NCI-H345 treated with DMSO at 0.1 percent for 48 hours (cell line): Measurements from ENCODE around the gene TECPR1.

Experiments
- DNase-seq: peaks from one replicate; lab custom pipeline; 2025; ENCODE audit not compliant: unreplicated experiment; lab: John Stamatoyannopoulos, UW

The TECPR1 gene

DNA sequence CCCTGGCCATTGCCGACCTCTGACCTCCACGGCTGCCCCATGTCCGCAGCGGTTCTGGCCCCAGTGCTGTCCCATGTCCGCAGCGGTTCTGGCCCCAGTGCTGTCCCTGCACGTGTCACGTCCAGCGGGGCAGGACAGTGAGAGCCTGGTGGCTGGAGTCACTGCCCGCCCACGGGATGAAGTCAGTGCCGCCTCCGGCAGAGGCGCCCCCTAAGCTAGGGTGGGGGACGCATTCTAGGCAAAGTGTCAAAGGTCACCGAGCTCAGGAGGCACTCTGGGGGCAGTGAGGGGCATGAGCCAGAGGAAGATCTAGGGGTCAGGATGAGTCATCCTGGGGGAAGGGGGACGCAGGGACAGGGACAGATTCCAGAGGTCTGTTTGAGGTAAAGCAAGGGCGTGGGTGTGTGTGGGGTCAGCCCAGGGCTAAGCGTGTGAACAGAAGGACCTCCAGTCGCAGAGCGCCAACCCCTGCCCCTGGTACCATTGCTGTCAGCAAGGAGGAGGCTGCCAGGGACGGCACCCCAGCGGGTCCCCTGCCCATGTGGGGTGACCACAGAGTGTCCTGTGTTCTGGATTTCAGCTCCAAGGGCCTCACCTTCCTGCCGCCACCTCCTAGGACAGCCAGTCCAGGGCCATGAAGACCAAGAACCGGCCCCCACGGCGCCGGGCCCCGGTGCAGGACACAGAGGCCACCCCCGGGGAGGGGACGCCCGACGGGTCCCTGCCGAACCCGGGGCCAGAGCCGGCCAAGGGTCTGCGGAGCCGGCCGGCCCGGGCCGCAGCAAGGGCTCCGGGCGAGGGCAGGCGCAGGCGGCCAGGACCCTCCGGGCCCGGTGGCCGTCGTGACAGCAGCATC lies 40.1 kb downstream of the TECPR1 start:
- DNase-seq = no peak

- DNase-seq = peak; percentile 17
These were observed 40.8 kb downstream of the TECPR1 start, which contains the start of gene BHLHA15 for GRCh38 chr7:98211221-98211675. Gene BHLHA15, plus strand, starts transcription at chr7:98211439. Its CDS starts 871 bp downstream, at chr7:98212310.

DNA sequence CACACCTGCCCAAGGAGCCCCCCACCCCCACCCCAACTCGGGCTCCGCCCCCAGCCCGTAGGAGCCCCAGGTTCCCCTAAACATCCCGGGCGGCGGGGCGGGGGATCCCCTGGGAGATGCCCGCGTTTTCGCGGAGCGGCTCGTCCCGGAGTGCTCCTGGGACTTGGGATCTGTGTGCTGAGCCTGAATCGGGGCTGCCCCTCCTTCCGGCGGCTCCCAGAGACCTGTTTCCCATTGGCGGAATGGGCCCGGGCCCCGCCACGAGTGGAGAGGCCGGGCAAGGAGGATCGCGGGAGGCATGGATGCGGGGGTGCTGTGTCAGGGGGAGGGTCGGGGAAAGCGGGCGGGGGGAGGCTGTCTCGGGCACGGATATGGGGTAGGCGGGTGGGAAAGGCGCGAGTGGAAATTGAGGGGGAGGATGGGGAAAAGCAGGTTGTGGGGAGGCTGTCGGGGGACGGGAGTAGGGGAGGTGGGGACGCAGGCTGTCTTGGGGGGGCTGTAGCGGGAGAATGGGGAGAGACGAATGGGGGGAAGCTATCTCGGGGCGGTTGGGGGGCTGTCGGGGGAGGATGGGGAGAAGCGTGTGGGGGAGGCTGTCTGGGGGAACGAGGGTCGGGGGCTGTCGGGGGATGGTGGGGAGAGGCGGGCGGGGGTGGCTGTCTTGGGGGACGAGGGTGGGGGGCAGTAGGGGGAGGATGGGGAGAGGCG lies 41.4 kb downstream of the TECPR1 start:
- peak; percentile 16 for DNase-seq

- no peak for DNase-seq
These were observed 42.7 kb downstream of the TECPR1 start for GRCh38 chr7:98209166-98209920.

DNA sequence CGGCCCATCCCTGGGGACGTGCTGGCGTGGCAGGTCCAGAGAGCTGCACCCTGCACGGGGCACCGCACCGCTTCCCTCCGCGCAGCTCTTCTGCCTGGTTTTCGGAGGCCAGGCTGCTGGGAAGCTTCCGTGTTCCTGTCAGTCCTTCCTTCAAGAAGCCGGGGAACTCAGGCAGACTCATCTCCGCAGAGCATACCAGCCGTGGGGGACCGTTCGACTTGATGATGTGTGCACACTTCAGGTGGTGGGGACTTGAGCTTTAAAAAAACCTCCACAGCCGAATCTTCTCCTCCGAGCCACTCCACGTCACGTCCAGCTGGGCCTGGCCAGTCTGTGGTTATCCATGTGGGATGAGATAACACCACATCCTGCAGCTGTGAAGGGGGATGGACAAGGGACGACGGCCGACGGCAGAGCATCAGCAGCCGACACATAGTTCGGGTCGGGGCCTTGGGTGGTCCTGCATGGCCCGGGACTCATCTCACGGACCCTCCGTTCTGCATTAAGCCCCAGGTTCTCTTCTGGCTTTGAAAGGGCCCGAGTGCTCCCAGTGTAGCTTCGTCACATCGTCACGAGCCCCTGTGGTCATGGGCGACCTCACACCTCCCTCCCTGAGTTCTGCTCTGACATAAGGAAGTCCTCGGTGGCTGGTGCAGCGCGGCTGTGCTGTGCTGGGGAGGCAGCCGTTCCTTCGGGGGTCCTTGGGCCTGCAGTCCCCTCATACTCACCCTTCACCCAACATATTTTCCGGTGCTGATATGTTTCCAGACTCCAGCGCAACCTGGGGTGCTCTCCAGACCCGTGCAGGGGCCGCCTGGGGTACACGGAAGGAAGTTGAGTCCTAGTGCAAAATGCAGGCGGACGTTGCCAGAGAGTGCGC lies 45.3 kb downstream of the TECPR1 start:
- DNase-seq = peak; percentile 6

GRCh38 chr7:98205162-98205845 lies 46.7 kb downstream of the TECPR1 start:
- DNase-seq = no peak

GRCh38 chr7:98204670-98205069 lies 47.4 kb downstream of the TECPR1 start:
- DNase-seq = no peak

GRCh38 chr7:98203964-98204605 lies 47.9 kb downstream of the TECPR1 start:
- no peak for DNase-seq

- DNase-seq = no peak
These were observed 48.6 kb downstream of the TECPR1 start for GRCh38 chr7:98203261-98203963.

DNA sequence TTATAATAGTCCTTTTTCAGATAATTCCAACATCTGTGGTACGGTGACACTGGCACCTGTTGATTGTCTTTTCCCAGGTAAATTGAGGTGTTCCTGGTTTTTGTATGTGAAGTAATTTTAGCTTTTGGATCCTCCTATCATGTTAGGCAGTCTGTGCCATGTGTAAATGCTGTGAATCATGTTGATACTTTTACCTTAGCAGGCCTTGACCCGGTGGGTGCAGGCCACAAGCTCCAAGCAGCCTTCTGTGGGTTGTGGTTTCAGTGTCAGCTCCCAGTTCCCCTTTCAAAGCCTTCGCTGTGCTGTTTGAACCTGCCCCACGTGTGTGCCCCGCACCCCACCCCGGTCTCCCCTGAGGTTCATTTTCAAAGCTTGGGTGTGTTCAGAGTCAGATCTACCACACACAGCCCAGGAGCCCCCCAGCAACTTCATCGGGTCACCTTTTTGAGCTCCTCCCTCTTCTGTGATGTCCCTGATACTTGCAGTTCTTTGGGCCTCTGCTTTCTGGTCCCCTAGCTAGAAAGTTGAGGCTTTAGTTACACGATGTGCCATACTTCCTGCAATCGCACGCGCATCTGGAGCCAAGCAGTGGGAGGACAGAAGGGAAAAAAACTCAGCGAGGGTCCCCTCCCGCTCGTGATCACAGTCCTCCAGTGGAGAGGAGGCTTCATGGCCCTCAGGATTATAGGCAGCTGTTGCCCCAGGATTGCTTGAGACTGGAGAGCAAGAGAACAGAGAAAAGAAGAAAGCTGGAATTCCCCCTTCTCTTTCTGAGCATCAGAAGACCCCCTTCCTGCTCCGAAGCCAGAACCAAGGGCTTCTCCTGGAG lies 49.5 kb downstream of the TECPR1 start:
- DNase-seq = no peak

DNA sequence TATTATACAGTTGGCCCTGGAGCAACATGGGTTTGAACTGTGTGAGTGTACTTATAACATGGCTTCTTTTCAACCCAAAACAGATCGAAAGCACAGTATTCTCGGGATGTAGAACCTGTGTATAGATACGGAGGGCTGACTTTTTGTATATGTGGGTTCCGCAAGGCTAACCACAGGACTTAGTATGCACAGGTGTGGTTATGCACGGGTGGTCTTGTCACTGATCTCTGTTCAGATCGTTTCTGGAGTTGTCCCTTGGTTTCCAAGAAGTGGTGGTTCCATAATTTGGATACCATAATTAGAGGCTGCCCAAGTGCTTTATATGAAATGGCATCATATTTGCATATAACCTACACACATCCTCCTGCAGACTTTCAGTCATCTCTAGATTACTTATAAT lies 51.7 kb downstream of the TECPR1 start:
- DNase-seq = no peak

DNA sequence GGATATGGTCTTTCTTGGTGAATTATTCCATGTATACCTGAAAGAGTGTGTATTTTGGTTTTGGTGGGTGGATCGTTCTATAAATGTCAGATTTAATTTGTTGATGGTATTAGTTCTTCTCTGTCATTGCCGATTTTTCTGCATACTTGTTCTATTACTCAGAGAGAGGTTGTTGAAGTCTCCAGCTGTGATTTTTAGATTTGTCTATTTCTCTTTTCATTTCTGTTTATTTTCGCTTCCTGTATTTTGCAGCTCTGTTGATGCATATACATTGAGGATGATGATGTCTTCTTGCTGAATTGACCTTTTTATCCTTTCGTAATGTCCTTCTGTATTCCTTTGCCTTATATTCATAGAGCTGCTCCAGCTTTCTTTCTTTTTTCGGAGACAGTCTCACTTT lies 52.9 kb downstream of the TECPR1 start:
- no peak for DNase-seq

GRCh38 chr7:98196706-98197605 lies 55.1 kb downstream of the TECPR1 start:
- DNase-seq = no peak

- DNase-seq = no peak
These were observed 57.2 kb downstream of the TECPR1 start for GRCh38 chr7:98194672-98195457.

GRCh38 chr7:98194186-98194585 lies 57.8 kb downstream of the TECPR1 start:
- DNase-seq = no peak
